OCI-LY1 (cell line): ENCODE measurements around the gene SPSB4.
"Not testable (repeated sequence)": the region's sequence is repeated elsewhere in the genome, so short reads cannot be mapped to it uniquely, and the experiment has no call there.

Experiments used
- H2AFZ ChIP-seq: fragments of 200-600 bp; sonication (generic), shearing (Covaris generic); 2 replicates; pipeline ENCODE4 v1.6.0; 2014; ENCODE audit warnings: antibody characterized with exemption, mild to moderate bottlenecking, low read length
- H3F3A ChIP-seq: fragments of 200-600 bp; sonication (generic), shearing (Covaris generic); 2 replicates; pipeline ENCODE4 v1.6.0; 2014; ENCODE audit warnings: mild to moderate bottlenecking, antibody characterized with exemption, low read length, moderate library complexity; ENCODE audit not compliant: insufficient read depth
- H3K27ac ChIP-seq: fragments of 200-600 bp; sonication (generic); 2 replicates; pipeline ENCODE4 v1.5.1; 2014; ENCODE audit warnings: low read length, mixed run types, mild to moderate bottlenecking, low read depth; ENCODE audit not compliant: poor library complexity, severe bottlenecking
- H3K27me3 ChIP-seq: fragments of 200-600 bp; sonication (generic); 2 replicates; pipeline ENCODE4 v1.6.0; 2014; ENCODE audit warnings: antibody characterized with exemption, mild to moderate bottlenecking, low read length, moderate library complexity; ENCODE audit not compliant: insufficient read depth
- H3K36me3 ChIP-seq: fragments of 200-600 bp; sonication (generic); 2 replicates; pipeline ENCODE4 v1.6.1; 2014; ENCODE audit warnings: mild to moderate bottlenecking, antibody characterized with exemption, low read length, moderate library complexity, mixed read lengths; ENCODE audit not compliant: insufficient read depth
- H3K4me1 ChIP-seq: fragments of 200-600 bp; sonication (generic); 2 replicates; pipeline ENCODE4 v1.5.1; 2014; ENCODE audit warnings: mild to moderate bottlenecking, low read length, moderate library complexity; ENCODE audit not compliant: insufficient read depth, severe bottlenecking
- H3K4me2 ChIP-seq: fragments of 200-600 bp; sonication (generic), shearing (Covaris generic); 2 replicates; pipeline ENCODE4 v1.6.1; 2014; ENCODE audit warnings: low read length
- H3K4me3 ChIP-seq: fragments of 200-600 bp; sonication (generic); 2 replicates; pipeline ENCODE4 v1.5.1; 2014; ENCODE audit warnings: low read length, low read depth, mild to moderate bottlenecking, mixed read lengths; ENCODE audit not compliant: poor library complexity, severe bottlenecking
- H3K79me2 ChIP-seq: fragments of 200-600 bp; shearing (Covaris generic); 2 replicates; pipeline ENCODE4 v1.6.1; 2016; ENCODE audit warnings: mixed run types, low read length, mixed read lengths; ENCODE audit not compliant: insufficient read depth
- H3K9ac ChIP-seq: fragments of 200-600 bp; sonication (generic), shearing (Covaris generic); 2 replicates; pipeline ENCODE4 v1.6.1; 2014; ENCODE audit warnings: mild to moderate bottlenecking, low read length, mixed read lengths
- H3K9me2 ChIP-seq: fragments of 200-600 bp; sonication (generic), shearing (Covaris generic); 2 replicates; pipeline ENCODE4 v1.6.1; 2014; ENCODE audit warnings: low read depth, mild to moderate bottlenecking, low read length, mixed read lengths
- H3K9me3 ChIP-seq: fragments of 200-600 bp; shearing (Covaris generic); 2 replicates; pipeline ENCODE4 v1.6.1; 2014; ENCODE audit warnings: low read length, mixed read lengths
- H4K20me1 ChIP-seq: fragments of 200-600 bp; sonication (generic), shearing (Covaris generic); 2 replicates; pipeline ENCODE4 v1.6.0; 2016; ENCODE audit warnings: mild to moderate bottlenecking, low read length; ENCODE audit not compliant: insufficient read depth
- CTCF ChIP-seq: fragments of 200-600 bp; sonication (generic), shearing (Covaris generic); IDR thresholded peaks from 2 replicates; pipeline ENCODE4 v1.5.1; 2017; ENCODE audit warnings: mild to moderate bottlenecking, antibody characterized with exemption, low read length, moderate library complexity, mixed read lengths
- EZH2 ChIP-seq: fragments of 200-600 bp; sonication (generic), shearing (Covaris generic); IDR thresholded peaks from 2 replicates; pipeline ENCODE4 v1.8.0; 2017; ENCODE audit warnings: borderline replicate concordance, mixed run types, mild to moderate bottlenecking, antibody characterized with exemption, low read length, moderate library complexity, mixed read lengths

SPSB4 gene

DNA sequence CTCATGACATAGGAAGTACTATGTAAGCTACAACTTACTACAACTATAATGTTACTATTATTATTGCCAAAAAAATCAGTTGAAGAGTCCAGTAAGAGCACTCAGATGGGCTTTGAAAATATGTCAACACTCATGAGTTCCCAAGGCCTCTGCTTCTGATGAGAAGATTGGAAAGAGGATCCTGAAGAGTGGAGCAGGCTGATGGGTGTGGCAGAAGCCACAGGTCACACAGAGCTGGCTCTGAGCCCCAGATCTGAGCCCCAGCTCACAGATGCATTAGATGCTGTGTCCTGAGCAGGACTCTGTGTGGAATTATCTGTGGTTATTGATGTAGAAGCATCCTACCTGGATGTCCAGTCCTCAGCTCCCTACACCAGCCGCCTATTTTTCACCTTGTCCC, 65.6 kb downstream of the SPSB4 start:
- Histone ChIP-seq H3K9me3 (no peaks in the 10 kb centered on the region), H3K36me3 (no peaks in the 10 kb centered on the region), H3K4me3 (no peak overlapping the region), H3K27me3 (peaks cover 9% of the 10 kb centered on the region; the same call in 1 of the 2 replicates), H2AFZ (no peak overlapping the region), H3F3A (no peaks in the 10 kb centered on the region), H3K4me2 (no peak overlapping the region), H3K79me2 (no peaks in the 10 kb centered on the region), H3K27ac (no peak overlapping the region), H4K20me1 (no peaks in the 10 kb centered on the region), H3K4me1 (no peaks in the 10 kb centered on the region), H3K9ac (no peak overlapping the region), H3K9me2 (no peaks in the 10 kb centered on the region)
- TF ChIP-seq CTCF, result no peak
- no peak for TF ChIP-seq EZH2

DNA sequence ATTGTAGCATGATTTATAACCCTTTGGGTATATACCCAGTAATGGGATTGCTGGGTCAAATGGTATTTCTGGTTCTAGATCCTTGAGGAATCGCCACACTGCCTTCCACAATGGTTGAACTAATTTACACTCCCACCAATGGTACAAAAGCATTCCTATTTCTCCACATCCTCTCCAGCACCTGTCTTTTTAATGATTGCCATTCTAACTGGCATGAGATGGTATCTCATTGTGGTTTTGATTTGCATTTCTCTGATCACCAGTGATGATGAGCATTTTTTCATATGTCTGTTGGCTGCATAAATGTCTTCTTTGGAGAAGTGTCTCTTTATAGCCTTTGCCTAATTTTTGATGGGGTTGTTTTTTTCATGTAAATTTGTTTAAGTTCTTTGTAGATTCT, 66.8 kb downstream of the SPSB4 start:
- not testable (repeated sequence) for H3F3A ChIP-seq, H3K36me3 ChIP-seq, H3K4me1 ChIP-seq, H3K9ac ChIP-seq, H3K79me2 ChIP-seq, H2AFZ ChIP-seq, H3K27me3 ChIP-seq, H3K9me2 ChIP-seq, H3K4me2 ChIP-seq, H3K27ac ChIP-seq, H4K20me1 ChIP-seq, H3K4me3 ChIP-seq, H3K9me3 ChIP-seq

DNA sequence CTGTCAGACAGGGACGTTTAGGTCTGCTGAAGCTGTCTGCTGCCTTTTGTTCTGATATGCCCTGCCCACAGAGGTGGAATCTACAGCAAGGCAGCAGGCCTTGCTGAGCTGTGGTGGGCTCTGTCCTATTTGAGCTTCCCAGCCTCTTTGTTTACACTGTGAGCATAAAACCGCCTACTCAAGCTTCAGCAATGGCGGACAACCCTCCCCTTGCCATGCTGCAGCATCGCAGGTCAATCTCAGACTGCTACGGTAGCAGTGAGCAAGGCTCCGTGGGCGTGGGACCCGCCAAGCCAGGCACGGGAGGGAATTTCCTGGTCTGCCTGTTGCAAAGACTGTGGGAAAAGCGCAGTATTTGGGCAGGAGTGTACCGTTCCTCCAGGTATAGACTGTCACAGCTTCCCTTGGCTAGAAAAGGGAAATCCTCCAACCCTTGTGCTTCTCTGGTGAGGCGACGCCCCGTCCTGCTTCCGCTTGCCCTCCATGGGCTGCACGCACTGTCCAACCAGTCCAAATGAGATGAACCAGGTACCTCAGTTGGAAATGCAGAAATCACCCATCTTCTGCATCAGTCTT, 71.4 kb downstream of the SPSB4 start:
- Histone ChIP-seq H3K4me3 (no peak overlapping the region), H3F3A (no peaks in the 10 kb centered on the region), H4K20me1 (no peaks in the 10 kb centered on the region), H2AFZ (no peak overlapping the region), H3K9me3 (no peaks in the 10 kb centered on the region), H3K27me3 (no peaks in the 10 kb centered on the region; the same call in 1 of the 2 replicates), H3K9me2 (no peaks in the 10 kb centered on the region), H3K9ac (no peak overlapping the region), H3K27ac (no peak overlapping the region), H3K36me3 (no peaks in the 10 kb centered on the region), H3K4me1 (no peaks in the 10 kb centered on the region), H3K79me2 (no peaks in the 10 kb centered on the region), H3K4me2 (no peak overlapping the region)
- no peak for TF ChIP-seq CTCF
- TF ChIP-seq EZH2, result no peak

- H2AFZ ChIP-seq, result no peak overlapping the region
- no peaks in the 10 kb centered on the region for H3K4me1 ChIP-seq
- no peaks in the 10 kb centered on the region for H3K36me3 ChIP-seq
- H3K79me2 ChIP-seq, result no peaks in the 10 kb centered on the region
- no peaks in the 10 kb centered on the region for H3K9me2 ChIP-seq
- no peaks in the 10 kb centered on the region for H3F3A ChIP-seq
- no peak overlapping the region for H3K4me3 ChIP-seq
- no peaks in the 10 kb centered on the region for H3K9me3 ChIP-seq
- no peak overlapping the region for H3K27ac ChIP-seq
- no peak for TF ChIP-seq CTCF
- TF ChIP-seq EZH2, result no peak
- no peaks in the 10 kb centered on the region; the same call in 1 of the 2 replicates for H3K27me3 ChIP-seq
- H3K4me2 ChIP-seq, result no peak overlapping the region
- H4K20me1 ChIP-seq, result no peaks in the 10 kb centered on the region
- no peak overlapping the region for H3K9ac ChIP-seq
Measured at GRCh38 chr3:141123677-141124410, 72.7 kb downstream of the SPSB4 start.
